GM12891 (cell line): ENCODE data around the gene JUNB.

Experiments
- PAX5 ChIP-seq: IDR thresholded peaks from 2 replicates; pipeline ENCODE4 v1.6.1; 2011; ENCODE audit warnings: low read length, moderate library complexity, mild to moderate bottlenecking; ENCODE audit not compliant: insufficient read depth, severe bottlenecking
- POLR2A ChIP-seq: IDR thresholded peaks from 2 replicates; pipeline ENCODE4 v1.6.1; 2011; ENCODE audit warnings: low read depth, low read length, control low read depth
- POLR2AphosphoS5 ChIP-seq: IDR thresholded peaks from 2 replicates; pipeline ENCODE4 v1.6.1; 2011; ENCODE audit warnings: low read depth, low read length, control low read depth
- POU2F2 ChIP-seq: IDR thresholded peaks from 2 replicates; pipeline ENCODE4 v1.6.1; 2011; ENCODE audit warnings: low read depth, mild to moderate bottlenecking, control low read depth, low read length, moderate library complexity
- SPI1 ChIP-seq: IDR thresholded peaks from 2 replicates; pipeline ENCODE4 v1.6.1; 2011; ENCODE audit warnings: low read depth, low read length, control low read depth
- TAF1 ChIP-seq: IDR thresholded peaks from 2 replicates; pipeline ENCODE4 v1.6.1; 2011; ENCODE audit warnings: low read depth, low read length, control low read depth

DNA sequence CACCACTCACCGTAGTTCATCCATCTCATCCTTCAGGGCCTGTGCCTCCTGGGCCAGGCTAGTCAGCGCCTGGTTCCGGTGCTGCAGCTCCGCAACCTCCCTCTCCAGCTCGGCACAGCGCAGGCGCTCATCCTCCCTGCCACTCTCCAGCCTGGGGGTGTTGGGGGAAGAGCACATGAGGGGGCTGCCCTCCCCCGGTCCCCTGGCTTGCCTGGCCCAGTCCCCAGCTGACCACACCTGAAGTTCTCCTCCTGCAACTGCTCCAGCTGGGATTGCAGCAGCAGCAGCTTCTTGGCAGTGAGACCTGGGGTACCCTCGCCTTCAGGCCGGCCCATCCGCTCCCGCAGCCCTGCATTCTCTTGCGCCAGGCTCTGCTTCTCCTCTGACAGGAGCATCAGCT, 20.4 kb upstream of the JUNB start:
- TF ChIP-seq POLR2AphosphoS5, result no peak
- no peak for TF ChIP-seq POLR2A
- TF ChIP-seq TAF1, result no peak
- no peak for TF ChIP-seq SPI1
- no peak for TF ChIP-seq POU2F2
- TF ChIP-seq PAX5, result no peak
